ENCODE measurements around the gene RIPK3.

DNA sequence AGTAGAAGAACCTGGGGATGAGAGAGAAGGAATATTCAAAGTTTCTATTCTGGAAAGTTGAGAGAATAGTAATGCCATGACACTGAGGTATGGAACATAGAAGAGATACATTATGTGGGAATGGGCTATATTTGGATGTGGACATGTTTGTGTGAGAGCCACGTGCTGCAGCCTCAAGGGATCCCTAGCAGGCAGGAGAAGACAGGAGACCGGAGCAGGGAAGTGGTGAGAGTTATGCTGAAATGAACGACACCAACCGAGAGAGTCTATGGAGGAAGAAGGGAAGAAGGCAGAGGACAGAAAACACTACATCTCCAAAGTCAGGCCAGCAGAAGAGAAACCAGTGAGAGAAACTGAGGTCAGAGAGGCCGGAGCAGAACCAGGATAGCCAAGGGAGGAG, 10.0 kb upstream of the RIPK3 start:
- TF ChIP-seq CTCF (conservative IDR thresholded peaks at IDR 0.05; ENCODE audit: low read length) = no peak
- no peak for TF ChIP-seq EZH2phosphoT487 (IDR thresholded peaks at IDR 0.05; ENCODE audit: borderline replicate concordance, low read depth, low read length)
